HepG2 (cell line): Measurements from ENCODE around the gene VWA7. TPM values are rescaled to one million over a fixed set of nuclear protein-coding genes. Genes with fewer than 3 reads are reported as not detected.
A peak's percentile ranks its signal among the peaks of the same experiment; 100 is the strongest.

Source experiments
- EEA1 ChIP-seq: sonication (generic); formaldehyde crosslinking; IDR thresholded peaks from 2 replicates; pipeline ENCODE4 v1.5.1; 2020; ENCODE audit warnings: mild to moderate bottlenecking, missing genetic modification reagents, borderline replicate concordance
- FOSL2 ChIP-seq: sonication (generic); formaldehyde crosslinking; IDR thresholded peaks from 2 replicates; pipeline ENCODE4 v1.4.0; 2020; ENCODE audit warnings: missing genetic modification reagents
- GFI1 ChIP-seq: sonication (generic); formaldehyde crosslinking; IDR thresholded peaks from 2 replicates; pipeline ENCODE4 v1.5.0; 2020; ENCODE audit warnings: missing genetic modification reagents, mild to moderate bottlenecking, borderline replicate concordance
- HDAC6 ChIP-seq: fragments of 200-600 bp; sonication (generic); IDR thresholded peaks from 2 replicates; pipeline ENCODE4 v1.7.0; 2017; ENCODE audit warnings: mild to moderate bottlenecking, antibody characterized with exemption, low read length, low read depth
- HNRNPL ChIP-seq: fragments of 200-400 bp; formaldehyde crosslinking; IDR thresholded peaks from 2 replicates; pipeline ENCODE4 v1.6.1; 2017; ENCODE audit warnings: mild to moderate bottlenecking, low read depth, low read length
- IKZF4 ChIP-seq: sonication (generic); formaldehyde crosslinking; IDR thresholded peaks from 2 replicates; pipeline ENCODE4 v1.5.1; 2020; ENCODE audit warnings: borderline replicate concordance, mild to moderate bottlenecking, low read depth, missing genetic modification reagents; ENCODE audit errors: not compliant biosample characterization
- NCOA2 ChIP-seq: sonication (generic); formaldehyde crosslinking; IDR thresholded peaks from 2 replicates; pipeline ENCODE4 v1.8.0; 2022; ENCODE audit warnings: inconsistent platforms
- NFE2 ChIP-seq: sonication (generic); formaldehyde crosslinking; IDR thresholded peaks from 2 replicates; pipeline ENCODE4 v1.4.0; 2020; ENCODE audit warnings: missing genetic modification reagents
- NR2C2 ChIP-seq: sonication (generic); formaldehyde crosslinking; IDR thresholded peaks from 2 replicates; pipeline ENCODE4 v1.4.0; 2020; ENCODE audit warnings: missing genetic modification reagents, mild to moderate bottlenecking, moderate library complexity, borderline replicate concordance
- RAD51 ChIP-seq: fragments of 450-650 bp; IDR thresholded peaks from 2 replicates; pipeline ENCODE4 v1.6.1; 2016; ENCODE audit warnings: borderline replicate concordance
- RXRA ChIP-seq: sonication (generic); formaldehyde crosslinking; IDR thresholded peaks from 2 replicates; pipeline ENCODE4 v1.5.1; 2020; ENCODE audit warnings: missing genetic modification reagents
- ZBTB7A ChIP-seq: sonication (generic); formaldehyde crosslinking; IDR thresholded peaks from 2 replicates; pipeline ENCODE4 v1.8.0; 2022; ENCODE audit warnings: mild to moderate bottlenecking, missing genetic modification reagents
- ZFY ChIP-seq: sonication (generic); formaldehyde crosslinking; IDR thresholded peaks from 2 replicates; pipeline ENCODE4 v1.4.0; 2020; ENCODE audit warnings: missing genetic modification reagents
- ZFYVE20 ChIP-seq: sonication (generic); formaldehyde crosslinking; IDR thresholded peaks from 2 replicates; pipeline ENCODE4 v1.8.0; 2023; ENCODE audit warnings: low read depth, mild to moderate bottlenecking, moderate library complexity, missing genetic modification reagents, borderline replicate concordance
- ZNF3 ChIP-seq: IDR thresholded peaks from 2 replicates; pipeline ENCODE4 v1.7.0; 2017; ENCODE audit warnings: inconsistent platforms
- ZNF550 ChIP-seq: sonication (generic); formaldehyde crosslinking; IDR thresholded peaks from 2 replicates; pipeline ENCODE4 v1.4.0; 2020; ENCODE audit warnings: mild to moderate bottlenecking, missing genetic modification reagents, borderline replicate concordance
- ZNF557 ChIP-seq: sonication (generic); formaldehyde crosslinking; IDR thresholded peaks from 2 replicates; pipeline ENCODE4 v1.4.0; 2020; ENCODE audit warnings: missing genetic modification reagents
- ZNF569 ChIP-seq: sonication (generic); formaldehyde crosslinking; IDR thresholded peaks from 2 replicates; pipeline ENCODE4 v1.5.0; 2020; ENCODE audit warnings: mild to moderate bottlenecking, missing genetic modification reagents, moderate library complexity, borderline replicate concordance
- ZNF580 ChIP-seq: IDR thresholded peaks from 2 replicates; pipeline ENCODE4 v1.6.1; 2016; ENCODE audit warnings: low read depth, borderline replicate concordance
- ZNF605 ChIP-seq: sonication (generic); formaldehyde crosslinking; IDR thresholded peaks from 2 replicates; pipeline ENCODE4 v1.8.0; 2022; ENCODE audit warnings: mild to moderate bottlenecking, missing genetic modification reagents
- ZNF607 ChIP-seq: sonication (generic); formaldehyde crosslinking; IDR thresholded peaks from 2 replicates; pipeline ENCODE4 v1.5.1; 2020; ENCODE audit warnings: missing genetic modification reagents, mild to moderate bottlenecking, borderline replicate concordance
- ZUFSP ChIP-seq: sonication (generic); formaldehyde crosslinking; IDR thresholded peaks from 2 replicates; pipeline ENCODE4 v1.9.0; 2021; ENCODE audit warnings: missing genetic modification reagents, mild to moderate bottlenecking, borderline replicate concordance
- polyA plus RNA-seq, 8 experiments: library from polyadenylated mRNA; depleted of rRNA in 3 of 8; stranded (reverse) in 7 of 8; unstranded in 1 of 8; fragments of >200 nt; fragmentation: Illumina TruSeq in 4 of 8; extraction: Trizol in 4 of 8; gene quantifications; 2 replicates each; pipeline versions ENCODE4 v1.2.1 to v1.2.3, GENCODE V29; 2011 to 2016; ENCODE audit warnings: low read depth in 4 of 8, missing spikeins in 1 of 8, mixed read lengths in 1 of 8; ENCODE audit not compliant: insufficient read depth in 1 of 8
- total RNA-seq, 5 experiments: library from RNA; depleted of rRNA; stranded (reverse); fragments of >200 nt; fragmentation: Illumina TruSeq; extraction: Trizol; gene quantifications; 2 replicates each; pipeline ENCODE4 v1.2.3, GENCODE V29; 2016; ENCODE audit warnings: low read depth in 1 of 5
- TF ChIP-seq, protein P1 (sequence below): sonication (generic); formaldehyde crosslinking; IDR thresholded peaks from 2 replicates; pipeline ENCODE4 v1.9.0; 2022; ENCODE audit warnings: low read depth, missing genetic modification reagents
- TF ChIP-seq, protein P2 (sequence below): sonication (generic); formaldehyde crosslinking; IDR thresholded peaks from 2 replicates; pipeline ENCODE4 v1.4.0; 2020; ENCODE audit warnings: missing genetic modification reagents

VWA7 gene
- total and polyA plus RNA-seq, 2 of the 13 experiments (the other 11 are each of a cell fraction or from before 2014, with no cell fraction given): 0.86 to 3.3 TPM

GRCh38 chr6:31769684-31770371 is 7.3 kb downstream of the VWA7 start (continued):
- TF ChIP-seq NFE2 (CRISPR knock-in tag) (no peak), ZBTB7A (CRISPR knock-in tag) (no peak), ZNF605 (CRISPR knock-in tag) (no peak), HDAC6 (no peak), HNRNPL (no peak), NR2C2 (CRISPR knock-in tag) (no peak), ZNF557 (CRISPR knock-in tag) (no peak), ZFY (no peak), ZNF569 (CRISPR knock-in tag) (no peak), RAD51 (no peak), RXRA (CRISPR knock-in tag) (no peak), ZNF607 (no peak), ZNF580 (CRISPR knock-in tag) (peak; percentile 66; the same call in 1 of the 2 replicates), NCOA2 (0 out of 2 replicates have a peak, but pooled peaks have one; percentile 21), ZNF3 (CRISPR knock-in tag) (no peak), EEA1 (CRISPR knock-in tag) (0 out of 2 replicates have a peak, but pooled peaks have one; percentile 67), FOSL2 (peak; percentile 65), ZFYVE20 (CRISPR knock-in tag) (no peak), ZUFSP (CRISPR knock-in tag) (no peak), IKZF4 (CRISPR knock-in tag) (no peak), GFI1 (CRISPR knock-in tag) (no peak), ZNF550 (no peak)
- TF ChIP-seq, protein P1, sequence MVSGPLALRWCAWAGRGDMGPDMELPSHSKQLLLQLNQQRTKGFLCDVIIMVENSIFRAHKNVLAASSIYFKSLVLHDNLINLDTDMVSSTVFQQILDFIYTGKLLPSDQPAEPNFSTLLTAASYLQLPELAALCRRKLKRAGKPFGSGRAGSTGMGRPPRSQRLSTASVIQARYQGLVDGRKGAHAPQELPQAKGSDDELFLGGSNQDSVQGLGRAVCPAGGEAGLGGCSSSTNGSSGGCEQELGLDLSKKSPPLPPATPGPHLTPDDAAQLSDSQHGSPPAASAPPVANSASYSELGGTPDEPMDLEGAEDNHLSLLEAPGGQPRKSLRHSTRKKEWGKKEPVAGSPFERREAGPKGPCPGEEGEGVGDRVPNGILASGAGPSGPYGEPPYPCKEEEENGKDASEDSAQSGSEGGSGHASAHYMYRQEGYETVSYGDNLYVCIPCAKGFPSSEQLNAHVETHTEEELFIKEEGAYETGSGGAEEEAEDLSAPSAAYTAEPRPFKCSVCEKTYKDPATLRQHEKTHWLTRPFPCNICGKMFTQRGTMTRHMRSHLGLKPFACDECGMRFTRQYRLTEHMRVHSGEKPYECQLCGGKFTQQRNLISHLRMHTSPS: no peak
- TF ChIP-seq, protein P2, sequence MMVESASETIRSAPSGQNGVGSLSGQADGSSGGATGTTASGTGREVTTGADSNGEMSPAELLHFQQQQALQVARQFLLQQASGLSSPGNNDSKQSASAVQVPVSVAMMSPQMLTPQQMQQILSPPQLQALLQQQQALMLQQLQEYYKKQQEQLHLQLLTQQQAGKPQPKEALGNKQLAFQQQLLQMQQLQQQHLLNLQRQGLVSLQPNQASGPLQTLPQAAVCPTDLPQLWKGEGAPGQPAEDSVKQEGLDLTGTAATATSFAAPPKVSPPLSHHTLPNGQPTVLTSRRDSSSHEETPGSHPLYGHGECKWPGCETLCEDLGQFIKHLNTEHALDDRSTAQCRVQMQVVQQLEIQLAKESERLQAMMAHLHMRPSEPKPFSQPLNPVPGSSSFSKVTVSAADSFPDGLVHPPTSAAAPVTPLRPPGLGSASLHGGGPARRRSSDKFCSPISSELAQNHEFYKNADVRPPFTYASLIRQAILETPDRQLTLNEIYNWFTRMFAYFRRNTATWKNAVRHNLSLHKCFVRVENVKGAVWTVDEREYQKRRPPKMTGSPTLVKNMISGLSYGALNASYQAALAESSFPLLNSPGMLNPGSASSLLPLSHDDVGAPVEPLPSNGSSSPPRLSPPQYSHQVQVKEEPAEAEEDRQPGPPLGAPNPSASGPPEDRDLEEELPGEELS (CRISPR knock-in tag): 0 out of 2 replicates have a peak, but pooled peaks have one; percentile 19
